Measurements from ENCODE around the gene MORC2. TPM values are rescaled to one million over a fixed set of nuclear protein-coding genes. Genes with fewer than 3 reads are reported as not detected.
A peak's percentile ranks its signal among the peaks of the same experiment; 100 is the strongest.

MORC2 gene
- total and polyA plus RNA-seq, 2 of the 13 experiments (the other 11 are each of a cell fraction or from before 2014, with no cell fraction given): 11.9 to 18.3 TPM

GRCh38 chr22:30878516-30879414, 89.8 kb downstream of the MORC2 start (continued):
- no peak for TF ChIP-seq PRDM15 (CRISPR knock-in tag; IDR thresholded peaks at IDR 0.05)
- no peak for TF ChIP-seq ETV6 (CRISPR knock-in tag; conservative IDR thresholded peaks at IDR 0.05)
- peak; percentile 95 for TF ChIP-seq ZSCAN25 (CRISPR knock-in tag; IDR thresholded peaks at IDR 0.05)
- TF ChIP-seq ZSCAN21 (CRISPR knock-in tag; IDR thresholded peaks at IDR 0.05; ENCODE audit: borderline replicate concordance): no peak
- TF ChIP-seq, protein P1, sequence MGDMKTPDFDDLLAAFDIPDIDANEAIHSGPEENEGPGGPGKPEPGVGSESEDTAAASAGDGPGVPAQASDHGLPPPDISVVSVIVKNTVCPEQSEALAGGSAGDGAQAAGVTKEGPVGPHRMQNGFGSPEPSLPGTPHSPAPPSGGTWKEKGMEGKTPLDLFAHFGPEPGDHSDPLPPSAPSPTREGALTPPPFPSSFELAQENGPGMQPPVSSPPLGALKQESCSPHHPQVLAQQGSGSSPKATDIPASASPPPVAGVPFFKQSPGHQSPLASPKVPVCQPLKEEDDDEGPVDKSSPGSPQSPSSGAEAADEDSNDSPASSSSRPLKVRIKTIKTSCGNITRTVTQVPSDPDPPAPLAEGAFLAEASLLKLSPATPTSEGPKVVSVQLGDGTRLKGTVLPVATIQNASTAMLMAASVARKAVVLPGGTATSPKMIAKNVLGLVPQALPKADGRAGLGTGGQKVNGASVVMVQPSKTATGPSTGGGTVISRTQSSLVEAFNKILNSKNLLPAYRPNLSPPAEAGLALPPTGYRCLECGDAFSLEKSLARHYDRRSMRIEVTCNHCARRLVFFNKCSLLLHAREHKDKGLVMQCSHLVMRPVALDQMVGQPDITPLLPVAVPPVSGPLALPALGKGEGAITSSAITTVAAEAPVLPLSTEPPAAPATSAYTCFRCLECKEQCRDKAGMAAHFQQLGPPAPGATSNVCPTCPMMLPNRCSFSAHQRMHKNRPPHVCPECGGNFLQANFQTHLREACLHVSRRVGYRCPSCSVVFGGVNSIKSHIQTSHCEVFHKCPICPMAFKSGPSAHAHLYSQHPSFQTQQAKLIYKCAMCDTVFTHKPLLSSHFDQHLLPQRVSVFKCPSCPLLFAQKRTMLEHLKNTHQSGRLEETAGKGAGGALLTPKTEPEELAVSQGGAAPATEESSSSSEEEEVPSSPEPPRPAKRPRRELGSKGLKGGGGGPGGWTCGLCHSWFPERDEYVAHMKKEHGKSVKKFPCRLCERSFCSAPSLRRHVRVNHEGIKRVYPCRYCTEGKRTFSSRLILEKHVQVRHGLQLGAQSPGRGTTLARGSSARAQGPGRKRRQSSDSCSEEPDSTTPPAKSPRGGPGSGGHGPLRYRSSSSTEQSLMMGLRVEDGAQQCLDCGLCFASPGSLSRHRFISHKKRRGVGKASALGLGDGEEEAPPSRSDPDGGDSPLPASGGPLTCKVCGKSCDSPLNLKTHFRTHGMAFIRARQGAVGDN (CRISPR knock-in tag; IDR thresholded peaks at IDR 0.05): peak; percentile 38; the same call in 1 of the 2 replicates
- TF ChIP-seq ZNF296 (CRISPR knock-in tag; conservative IDR thresholded peaks at IDR 0.05): no peak
- TF ChIP-seq IKZF5 (CRISPR knock-in tag; IDR thresholded peaks at IDR 0.05): no peak
- no peak for TF ChIP-seq ZNF678 (CRISPR knock-in tag; IDR thresholded peaks at IDR 0.05)
- TF ChIP-seq ZNF577 (CRISPR knock-in tag; IDR thresholded peaks at IDR 0.05; ENCODE audit: borderline replicate concordance, low read depth): no peak
- 0 out of 2 replicates have a peak, but pooled peaks have one; percentile 20 for TF ChIP-seq SAP130 (CRISPR knock-in tag; IDR thresholded peaks at IDR 0.05; ENCODE audit: low read depth)
- TF ChIP-seq, protein P2, sequence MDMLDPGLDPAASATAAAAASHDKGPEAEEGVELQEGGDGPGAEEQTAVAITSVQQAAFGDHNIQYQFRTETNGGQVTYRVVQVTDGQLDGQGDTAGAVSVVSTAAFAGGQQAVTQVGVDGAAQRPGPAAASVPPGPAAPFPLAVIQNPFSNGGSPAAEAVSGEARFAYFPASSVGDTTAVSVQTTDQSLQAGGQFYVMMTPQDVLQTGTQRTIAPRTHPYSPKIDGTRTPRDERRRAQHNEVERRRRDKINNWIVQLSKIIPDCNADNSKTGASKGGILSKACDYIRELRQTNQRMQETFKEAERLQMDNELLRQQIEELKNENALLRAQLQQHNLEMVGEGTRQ (IDR thresholded peaks at IDR 0.05; ENCODE audit: low read depth, low read length): peak; percentile 63; the same call in 1 of the 2 replicates
- TF ChIP-seq, protein P2 (CRISPR knock-in tag; IDR thresholded peaks at IDR 0.05; ENCODE audit: borderline replicate concordance): peak; percentile 89; the same call in 1 of the 2 replicates
- TF ChIP-seq ZNF782 (CRISPR knock-in tag; IDR thresholded peaks at IDR 0.05; ENCODE audit: borderline replicate concordance): peak; percentile 26; the same call in 1 of the 2 replicates
- TF ChIP-seq ELF3 (CRISPR knock-in tag; IDR thresholded peaks at IDR 0.05): no peak
- no peak for TF ChIP-seq CBX2 (IDR thresholded peaks at IDR 0.05; ENCODE audit: low read depth, low read length)
- no peak for TF ChIP-seq CBX2 (CRISPR knock-in tag; IDR thresholded peaks at IDR 0.05; ENCODE audit: low read depth)
- TF ChIP-seq PRPF4 (IDR thresholded peaks at IDR 0.05; ENCODE audit: low read depth, low read length, poor library complexity, severe bottlenecking): no peak

Measured in HepG2 (cell line).